C4-2B (cell line): ENCODE results near the gene PWP1.

ENCODE experiments used
- CTCF ChIP-seq: fragments of 450-650 bp; conservative IDR thresholded peaks from 2 replicates; pipeline ENCODE4 v1.5.1; 2017; ENCODE audit warnings: mild to moderate bottlenecking
- ZFX ChIP-seq: fragments of 450-650 bp; IDR thresholded peaks from 2 replicates; pipeline ENCODE4 v1.6.1; 2017

- TF ChIP-seq ZFX (no peak), CTCF (no peak)
Measured at GRCh38 chr12:107653519-107653918, 32.1 kb upstream of the PWP1 start.
